Karpas-422 (cell line): ENCODE data around the gene DPH1. TPM values are rescaled to one million over a fixed set of nuclear protein-coding genes. Genes with fewer than 3 reads are reported as not detected.

Experiments
- DNase-seq: peaks from one replicate; pipeline ENCODE4 v3.0.0-alpha.2; 2015
- H2AFZ ChIP-seq: fragments of 200-600 bp; sonication (generic); 2 replicates; pipeline ENCODE4 v1.6.1; 2014; ENCODE audit warnings: antibody characterized with exemption, low read length, mixed read lengths
- H3K27ac ChIP-seq: fragments of 200-600 bp; sonication (generic); 2 replicates; pipeline ENCODE4 v1.5.1; 2014; ENCODE audit warnings: mild to moderate bottlenecking, low read length, moderate library complexity
- H3K27me3 ChIP-seq: fragments of 200-600 bp; sonication (generic); 2 replicates; pipeline ENCODE4 v1.6.1; 2014; ENCODE audit warnings: low read length, mixed read lengths
- H3K36me3 ChIP-seq: fragments of 200-600 bp; sonication (generic); 2 replicates; pipeline ENCODE4 v1.6.1; 2014; ENCODE audit warnings: low read length, mixed read lengths; ENCODE audit not compliant: insufficient read depth
- H3K4me1 ChIP-seq: fragments of 200-600 bp; sonication (generic); 2 replicates; pipeline ENCODE4 v1.6.1; 2014; ENCODE audit warnings: mild to moderate bottlenecking, low read length, mixed read lengths
- H3K4me2 ChIP-seq: fragments of 200-600 bp; sonication (generic); 2 replicates; pipeline ENCODE4 v1.6.1; 2014; ENCODE audit warnings: low read length, low read depth, mild to moderate bottlenecking; ENCODE audit not compliant: poor library complexity, severe bottlenecking
- H3K4me3 ChIP-seq: fragments of 200-600 bp; sonication (generic); 2 replicates; pipeline ENCODE4 v1.5.1; 2014; ENCODE audit warnings: mild to moderate bottlenecking, antibody characterized with exemption, low read length, mixed read lengths
- H3K79me2 ChIP-seq: fragments of 200-600 bp; sonication (generic); 2 replicates; pipeline ENCODE4 v1.6.1; 2014; ENCODE audit warnings: mild to moderate bottlenecking, low read length, mixed read lengths
- H3K9ac ChIP-seq: fragments of 200-600 bp; sonication (generic); 2 replicates; pipeline ENCODE4 v1.6.0; 2014; ENCODE audit warnings: low read length
- H3K9me2 ChIP-seq: fragments of 200-600 bp; sonication (generic), shearing (Covaris generic); replicated peaks from 2 replicates; pipeline ENCODE4 v1.6.0; 2014; ENCODE audit warnings: mild to moderate bottlenecking, low read length, moderate library complexity; ENCODE audit not compliant: insufficient read depth
- H3K9me3 ChIP-seq: fragments of 300-700, 200-600 bp; sonication (generic); 2 replicates; pipeline ENCODE4 v1.6.1; 2014; ENCODE audit warnings: low read length, mixed read lengths
- H4K20me1 ChIP-seq: fragments of 200-600 bp; sonication (generic); 2 replicates; pipeline ENCODE4 v1.6.1; 2014; ENCODE audit warnings: mild to moderate bottlenecking, antibody characterized with exemption, low read length, low read depth; ENCODE audit not compliant: insufficient read depth
- total RNA-seq: library from RNA; depleted of rRNA; stranded (reverse); fragments of >200 nt; shearing (Covaris generic); gene quantifications from 2 replicates; pipeline ENCODE4 v1.2.3, GENCODE V29; 2014; ENCODE audit warnings: low replicate concordance

Gene DPH1
- total RNA-seq, 1 experiment from 2014 or later = 37.5 TPM

- H2AFZ ChIP-seq = no peak overlapping the region
- no peaks in the 10 kb centered on the region for H4K20me1 ChIP-seq
- H3K27me3 ChIP-seq = no peaks in the 10 kb centered on the region
- no peaks in the 10 kb centered on the region for H3K4me1 ChIP-seq
- H3K4me3 ChIP-seq = no peak overlapping the region
- H3K79me2 ChIP-seq = no peaks in the 10 kb centered on the region
- H3K36me3 ChIP-seq = no peaks in the 10 kb centered on the region
- H3K9ac ChIP-seq = no peak overlapping the region
- H3K27ac ChIP-seq = no peak overlapping the region
- no peak for DNase-seq
- H3K9me2 ChIP-seq = no peaks in the 10 kb centered on the region
- H3K9me3 ChIP-seq = no peaks in the 10 kb centered on the region
- H3K4me2 ChIP-seq = no peak overlapping the region
Observed at GRCh38 chr17:1994707-1995106, 35.2 kb upstream of the DPH1 start.

GRCh38 chr17:1995321-1995892 lies 34.5 kb upstream of the DPH1 start:
- Histone ChIP-seq H3K79me2 (no peaks in the 10 kb centered on the region), H2AFZ (no peak overlapping the region), H4K20me1 (no peaks in the 10 kb centered on the region), H3K4me2 (no peak overlapping the region), H3K9me3 (no peaks in the 10 kb centered on the region), H3K27me3 (no peaks in the 10 kb centered on the region), H3K9ac (no peak overlapping the region), H3K36me3 (no peaks in the 10 kb centered on the region), H3K4me3 (no peak overlapping the region), H3K9me2 (no peaks in the 10 kb centered on the region), H3K27ac (no peak overlapping the region), H3K4me1 (no peaks in the 10 kb centered on the region)
- no peak for DNase-seq

DNA sequence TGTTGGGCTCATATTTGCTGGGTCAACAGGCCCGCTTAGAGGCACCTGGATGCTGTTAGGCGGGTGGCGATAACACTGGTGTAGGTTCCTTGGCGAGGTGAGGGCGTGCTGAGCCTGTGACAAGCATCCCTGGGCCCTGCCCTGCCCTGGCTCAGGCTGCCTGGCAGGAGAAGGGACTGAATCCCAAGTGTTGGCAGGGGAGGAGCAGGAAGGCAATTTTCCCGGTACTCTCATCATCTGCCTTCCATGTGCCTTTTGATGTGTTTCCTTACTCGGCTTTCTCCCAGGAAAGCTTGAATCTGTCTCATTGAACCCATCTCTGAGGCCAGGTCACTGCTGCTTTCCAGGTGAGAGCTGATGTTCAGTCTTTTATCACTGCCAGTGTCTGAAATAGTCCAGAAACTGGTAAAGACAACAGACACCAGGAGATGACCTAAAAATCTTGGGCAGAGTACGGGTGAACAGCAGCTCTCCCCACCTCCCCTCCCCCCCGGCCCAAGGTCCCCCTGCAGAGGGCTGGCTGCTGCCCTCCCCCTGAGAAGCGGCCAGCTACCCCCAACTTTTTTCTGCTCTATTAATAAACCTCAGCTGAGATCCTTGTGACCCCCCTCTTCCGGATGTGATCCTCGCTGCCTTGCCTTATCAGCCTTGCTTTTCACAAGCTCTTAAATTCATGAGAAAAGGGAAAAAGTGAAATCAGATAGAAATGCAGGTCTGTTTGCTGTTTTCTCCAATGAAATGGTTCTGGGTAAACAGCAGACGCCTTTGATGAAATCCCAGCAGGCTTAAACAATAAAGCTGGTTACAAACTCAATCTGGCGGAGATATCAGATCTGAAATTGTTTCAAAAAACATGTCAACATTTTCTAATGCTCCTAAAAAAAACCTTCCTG lies 33.8 kb upstream of the DPH1 start:
- no peak overlapping the region for H3K27ac ChIP-seq
- no peaks in the 10 kb centered on the region for H3K4me1 ChIP-seq
- H3K36me3 ChIP-seq = no peaks in the 10 kb centered on the region
- no peaks in the 10 kb centered on the region for H3K9me3 ChIP-seq
- no peak overlapping the region for H2AFZ ChIP-seq
- H3K79me2 ChIP-seq = no peaks in the 10 kb centered on the region
- H4K20me1 ChIP-seq = no peaks in the 10 kb centered on the region
- no peak overlapping the region for H3K9ac ChIP-seq
- no peaks in the 10 kb centered on the region for H3K9me2 ChIP-seq
- no peaks in the 10 kb centered on the region for H3K27me3 ChIP-seq
- no peak overlapping the region for H3K4me3 ChIP-seq
- H3K4me2 ChIP-seq = no peak overlapping the region
- no peak for DNase-seq

DNA sequence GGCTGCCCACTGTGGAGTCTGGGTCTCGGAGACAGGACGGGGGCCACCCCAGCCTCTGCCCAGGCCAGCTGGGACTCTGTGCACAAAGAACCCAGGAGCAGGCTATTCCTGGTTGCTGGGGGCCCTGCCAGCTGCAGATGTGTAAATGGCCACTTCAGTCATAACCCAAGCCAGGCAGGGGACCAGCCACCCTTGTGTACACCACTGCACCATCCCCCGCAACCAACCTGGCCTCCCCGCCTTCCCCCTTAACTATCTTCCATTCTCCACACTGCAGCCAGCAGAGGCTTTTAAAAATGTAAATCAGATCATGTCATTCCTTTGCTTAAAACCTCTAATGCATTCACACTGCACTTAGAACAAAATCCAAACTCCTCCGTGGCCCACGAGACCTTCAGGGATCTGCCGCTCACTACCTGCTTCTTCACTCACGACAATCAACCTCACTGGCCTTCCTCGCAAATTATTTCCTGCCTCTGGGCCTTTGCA lies 33.1 kb upstream of the DPH1 start:
- no peaks in the 10 kb centered on the region for H3K79me2 ChIP-seq
- DNase-seq = no peak
- no peak overlapping the region for H3K4me2 ChIP-seq
- no peak overlapping the region for H3K4me3 ChIP-seq
- no peaks in the 10 kb centered on the region for H3K4me1 ChIP-seq
- no peaks in the 10 kb centered on the region for H3K9me3 ChIP-seq
- no peaks in the 10 kb centered on the region for H3K9me2 ChIP-seq
- H2AFZ ChIP-seq = no peak overlapping the region
- no peaks in the 10 kb centered on the region for H4K20me1 ChIP-seq
- no peaks in the 10 kb centered on the region for H3K27me3 ChIP-seq
- H3K9ac ChIP-seq = no peak overlapping the region
- no peak overlapping the region for H3K27ac ChIP-seq
- no peaks in the 10 kb centered on the region for H3K36me3 ChIP-seq

DNA sequence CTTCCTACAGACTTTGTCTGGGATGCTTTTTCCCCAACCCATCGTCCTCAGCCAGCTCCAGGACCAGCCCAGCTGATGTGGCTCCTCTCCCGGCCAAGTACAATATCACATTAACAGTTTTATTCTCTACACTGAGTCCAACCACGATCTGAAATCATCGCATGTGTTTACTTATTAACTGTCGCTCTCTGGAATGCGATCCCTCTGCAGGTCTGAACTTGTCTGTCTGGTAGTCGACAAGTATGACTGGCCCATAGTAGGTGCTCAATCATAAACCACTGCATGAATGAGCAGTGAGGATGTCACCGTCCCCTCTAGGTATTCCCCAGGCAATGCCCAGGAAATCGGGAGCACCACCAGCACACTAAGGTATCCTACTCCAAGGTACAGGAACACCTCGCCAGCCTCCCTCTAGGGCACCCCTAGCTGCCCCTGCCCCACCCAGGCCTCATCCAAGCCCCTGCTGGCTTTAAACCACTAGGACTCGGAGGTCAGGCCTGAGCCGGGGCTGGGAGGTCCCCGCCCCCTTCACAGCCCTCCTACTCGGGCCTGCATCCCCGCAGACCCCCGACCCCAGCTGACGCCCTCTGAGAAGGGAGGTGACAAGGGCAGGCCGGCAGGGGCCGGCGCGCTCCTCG lies 32.5 kb upstream of the DPH1 start:
- no peaks in the 10 kb centered on the region for H3K79me2 ChIP-seq
- no peaks in the 10 kb centered on the region for H3K27me3 ChIP-seq
- no peaks in the 10 kb centered on the region for H3K9me3 ChIP-seq
- H3K4me1 ChIP-seq = no peaks in the 10 kb centered on the region
- no peak overlapping the region for H2AFZ ChIP-seq
- H3K27ac ChIP-seq = no peak overlapping the region
- no peak overlapping the region for H3K4me3 ChIP-seq
- DNase-seq = no peak
- no peaks in the 10 kb centered on the region for H4K20me1 ChIP-seq
- no peak overlapping the region for H3K9ac ChIP-seq
- no peaks in the 10 kb centered on the region for H3K36me3 ChIP-seq
- H3K4me2 ChIP-seq = no peak overlapping the region
- no peaks in the 10 kb centered on the region for H3K9me2 ChIP-seq

DNA sequence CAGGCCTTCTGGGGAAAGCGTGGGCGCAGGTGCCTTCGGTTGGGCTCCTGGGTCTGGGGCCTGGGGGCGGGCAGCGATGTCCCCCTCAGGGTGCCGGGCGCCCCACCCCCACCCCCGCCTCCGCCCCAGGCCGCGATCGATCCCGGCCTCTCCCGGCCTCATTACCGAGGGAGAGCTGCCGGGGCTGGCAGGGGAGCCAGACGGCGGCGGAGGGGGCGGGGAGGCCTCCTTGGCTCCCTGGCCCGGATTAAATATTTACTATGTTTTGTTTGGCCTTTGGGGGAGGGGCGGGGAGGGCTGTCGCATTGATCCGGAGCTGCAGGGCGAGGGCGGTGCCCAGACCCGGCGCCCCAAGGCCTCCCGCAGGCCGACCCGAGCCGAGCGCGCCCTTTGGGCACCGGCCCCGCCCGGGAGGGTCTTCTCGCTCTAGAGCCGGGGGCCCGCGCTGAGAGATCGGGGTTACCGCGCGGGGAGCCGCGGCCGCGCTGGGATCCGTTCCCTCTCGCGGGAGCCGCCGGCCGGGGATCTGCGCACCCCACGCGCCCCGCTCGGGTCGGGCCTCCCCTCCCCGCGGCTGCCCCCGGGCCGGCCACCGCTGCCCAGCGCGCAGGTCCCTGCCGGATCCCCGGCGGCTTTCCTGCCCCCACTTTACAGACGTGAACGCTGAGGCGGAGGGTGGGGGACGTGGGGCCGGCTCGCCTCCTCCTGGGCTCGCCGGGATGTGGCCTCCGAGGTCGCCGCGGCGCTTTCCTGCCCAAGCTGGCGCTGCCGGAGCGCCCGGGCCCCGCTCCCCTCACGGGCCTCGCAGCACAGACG lies 31.8 kb upstream of the DPH1 start:
- Histone ChIP-seq H3K27me3 (no peaks in the 10 kb centered on the region), H3K4me2 (no peak overlapping the region), H3K79me2 (no peaks in the 10 kb centered on the region), H3K27ac (no peak overlapping the region), H3K4me1 (no peaks in the 10 kb centered on the region), H3K9ac (no peak overlapping the region), H4K20me1 (no peaks in the 10 kb centered on the region), H3K9me3 (no peaks in the 10 kb centered on the region), H3K4me3 (no peak overlapping the region), H2AFZ (no peak overlapping the region), H3K36me3 (no peaks in the 10 kb centered on the region), H3K9me2 (no peaks in the 10 kb centered on the region)
- no peak for DNase-seq

GRCh38 chr17:1999557-2000251 lies 30.2 kb upstream of the DPH1 start:
- H3K4me3 ChIP-seq = no peak overlapping the region
- no peaks in the 10 kb centered on the region for H3K9me2 ChIP-seq
- no peaks in the 10 kb centered on the region for H4K20me1 ChIP-seq
- H3K36me3 ChIP-seq = no peaks in the 10 kb centered on the region
- H3K9ac ChIP-seq = no peak overlapping the region
- no peak overlapping the region for H3K4me2 ChIP-seq
- no peaks in the 10 kb centered on the region for H3K9me3 ChIP-seq
- no peaks in the 10 kb centered on the region for H3K4me1 ChIP-seq
- DNase-seq = peak; percentile 44
- no peak overlapping the region for H3K27ac ChIP-seq
- H3K27me3 ChIP-seq = no peaks in the 10 kb centered on the region
- no peak overlapping the region for H2AFZ ChIP-seq
- no peaks in the 10 kb centered on the region for H3K79me2 ChIP-seq
